ENCODE data around the gene RNF157.

RNF157 gene

DNA sequence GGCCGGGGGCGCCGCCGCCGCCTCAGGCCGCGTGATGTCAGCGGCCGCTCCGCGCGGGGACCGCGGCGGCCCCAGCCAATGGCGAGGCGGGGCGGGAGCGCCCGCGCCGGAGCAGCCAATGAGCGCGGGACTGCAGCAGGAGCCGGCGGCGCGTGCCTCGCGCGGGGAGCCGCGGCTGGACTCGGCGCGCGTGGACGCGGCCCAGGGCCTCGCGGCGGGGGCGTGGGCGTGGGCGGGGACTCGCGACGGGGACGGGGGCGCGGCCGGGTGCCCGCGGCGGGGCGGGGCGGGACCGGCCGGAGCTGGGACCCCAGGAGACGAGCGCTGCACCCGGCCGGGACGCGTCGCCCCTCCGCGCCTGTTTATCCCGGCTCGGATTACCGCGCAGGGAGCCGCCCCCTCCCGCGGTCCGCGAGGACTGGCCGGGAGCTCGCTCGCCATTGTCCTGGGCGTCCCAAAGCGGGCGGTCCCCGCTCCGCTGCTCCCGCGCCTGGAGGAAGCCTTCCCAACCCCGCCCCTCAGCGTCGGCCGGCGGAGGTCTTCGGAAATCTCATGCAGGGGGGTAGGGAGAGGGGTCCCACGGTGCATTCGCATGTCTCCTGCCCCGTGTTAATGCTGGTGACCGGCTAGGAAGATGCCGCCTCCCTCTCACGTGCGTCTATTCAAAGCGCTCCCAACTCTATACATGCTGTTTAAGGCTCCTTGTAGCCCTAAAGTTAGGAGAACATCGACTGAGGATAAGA lies at the start of gene RNF157:
TSS of gene RNF157 (minus strand) at position 33 of the 743 bp plus-strand sequence. CDS start 253 bp downstream, outside the sequence.
- DNase-seq: no peak

GRCh38 chr17:76281573-76282371 lies 41.5 kb upstream of the RNF157 start:
- DNase-seq: no peak

DNA sequence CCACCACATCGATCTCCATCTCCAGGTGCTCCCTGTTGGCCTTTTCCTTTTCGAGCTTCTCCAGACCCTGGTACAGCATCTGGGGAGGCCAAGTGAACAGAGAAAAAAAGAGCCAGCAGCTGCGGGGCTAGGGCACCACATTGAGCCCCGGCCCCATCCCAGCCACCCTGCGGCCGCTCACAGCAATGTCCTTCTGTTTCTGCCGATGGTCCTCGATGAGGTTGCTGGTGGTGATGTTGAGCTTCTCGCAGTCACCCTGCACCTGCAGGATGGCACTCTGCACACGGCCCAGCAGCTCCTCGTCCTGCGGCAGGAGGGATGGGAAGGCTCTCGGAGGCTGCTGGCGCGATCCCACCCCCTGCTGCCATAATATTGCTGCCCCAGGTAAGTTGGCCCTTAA lies 40.4 kb upstream of the RNF157 start:
- DNase-seq: no peak

DNA sequence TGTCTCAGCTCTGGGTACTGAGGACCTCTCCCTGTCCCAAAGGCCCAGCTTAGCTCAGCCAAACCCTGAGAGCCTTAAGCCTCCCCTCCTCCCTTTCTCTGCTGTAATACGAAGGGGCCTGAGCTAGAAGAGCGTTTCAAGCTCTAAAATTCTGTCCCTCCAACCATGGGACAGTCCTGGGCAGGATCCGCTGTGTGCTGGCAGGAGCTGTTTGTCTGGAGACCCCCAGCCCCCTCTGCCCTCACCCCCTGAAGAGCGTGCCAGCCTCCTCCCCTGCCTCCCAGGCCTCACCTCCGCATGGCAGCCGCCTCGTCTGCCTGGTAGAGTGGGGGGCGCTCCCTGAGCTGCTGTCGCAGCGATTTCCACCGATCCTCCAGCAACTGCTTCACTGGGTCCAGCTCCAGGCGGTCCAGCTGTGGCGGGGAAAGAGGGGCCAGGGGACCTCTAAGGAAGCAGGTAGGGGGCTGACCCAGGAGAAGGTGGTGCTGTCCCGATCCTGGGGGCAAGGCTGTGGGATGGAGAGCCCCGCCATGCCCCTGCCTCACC lies 39.5 kb upstream of the RNF157 start:
- DNase-seq: no peak

- DNase-seq: peak; percentile 35
Measured at GRCh38 chr17:76278952-76279741, 38.9 kb upstream of the RNF157 start.

DNA sequence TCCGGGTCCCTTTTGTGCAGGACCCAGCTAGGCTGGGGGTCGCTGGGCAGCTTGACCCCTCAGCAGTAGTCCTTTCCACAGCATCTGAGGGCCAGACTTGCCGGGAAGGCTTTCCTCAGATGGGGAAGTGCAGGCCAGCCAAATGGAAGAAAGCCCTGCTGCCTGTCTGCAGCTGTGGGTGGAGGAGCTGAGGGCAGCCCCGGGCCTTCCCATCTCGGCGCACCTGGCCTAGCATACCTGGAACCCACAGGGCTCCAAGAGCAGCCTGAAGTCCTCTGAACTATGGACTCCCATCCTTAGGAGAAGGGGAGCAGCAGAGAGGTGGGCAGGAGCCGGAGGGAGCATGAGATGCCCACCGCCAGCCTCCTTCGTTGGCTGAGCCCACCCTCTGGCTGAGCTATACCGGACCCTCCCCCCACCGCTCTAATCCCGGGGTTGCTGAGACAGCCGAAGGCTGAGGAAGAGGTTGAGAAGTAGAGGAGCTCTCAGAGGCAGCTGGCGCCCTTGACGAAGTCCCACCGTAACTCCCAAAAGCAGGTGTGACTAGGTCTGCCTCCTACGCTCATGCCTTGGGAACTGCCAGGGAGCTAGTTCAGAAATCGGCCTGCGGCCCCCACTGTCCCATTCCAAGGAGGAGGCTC lies 38.1 kb upstream of the RNF157 start:
- no peak for DNase-seq

GRCh38 chr17:76277300-76278267 lies 37.3 kb upstream of the RNF157 start:
- no peak for DNase-seq

DNA sequence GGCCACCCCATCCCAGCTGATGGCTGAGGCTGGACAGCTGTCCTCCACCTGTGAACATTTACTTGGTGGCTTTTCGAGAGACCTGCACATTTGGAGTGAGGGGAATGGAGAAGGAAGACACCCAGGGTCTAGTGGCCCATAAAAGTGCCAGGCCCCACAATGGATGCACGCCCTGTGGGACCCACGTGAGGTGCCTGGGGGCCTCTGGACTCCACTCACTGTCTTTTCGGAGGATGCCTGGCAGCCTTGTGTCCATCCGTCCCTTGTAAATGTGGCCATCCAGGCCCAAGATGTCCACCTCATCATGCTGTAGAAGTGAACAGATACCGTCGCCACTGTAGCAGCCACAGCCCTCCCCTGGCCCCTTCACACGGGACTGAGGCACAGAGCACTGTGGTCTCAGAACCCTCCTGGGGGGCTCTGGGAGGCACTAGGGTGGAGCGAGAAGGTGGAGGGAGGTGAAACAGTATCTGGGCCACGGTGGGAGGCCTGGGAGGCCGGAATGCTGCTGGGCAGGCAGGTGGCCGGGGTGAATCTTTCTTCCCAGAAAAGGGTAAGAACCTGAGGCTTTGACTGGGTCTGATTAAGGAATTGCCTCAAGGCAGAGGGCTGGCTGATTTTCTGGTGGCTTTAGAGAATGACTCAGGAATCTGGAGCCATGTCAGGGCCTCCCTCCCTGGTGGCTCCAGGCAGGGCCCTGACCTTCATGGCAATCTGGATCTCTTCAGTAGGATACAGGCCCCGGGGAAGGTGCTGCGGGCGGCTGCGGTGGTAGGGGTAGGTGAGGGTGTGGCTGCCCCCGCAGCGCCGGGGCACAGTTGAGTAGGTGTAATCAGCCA lies 36.4 kb upstream of the RNF157 start:
- DNase-seq: no peak

GRCh38 chr17:76276069-76276431 lies 35.8 kb upstream of the RNF157 start:
- no peak for DNase-seq

DNA sequence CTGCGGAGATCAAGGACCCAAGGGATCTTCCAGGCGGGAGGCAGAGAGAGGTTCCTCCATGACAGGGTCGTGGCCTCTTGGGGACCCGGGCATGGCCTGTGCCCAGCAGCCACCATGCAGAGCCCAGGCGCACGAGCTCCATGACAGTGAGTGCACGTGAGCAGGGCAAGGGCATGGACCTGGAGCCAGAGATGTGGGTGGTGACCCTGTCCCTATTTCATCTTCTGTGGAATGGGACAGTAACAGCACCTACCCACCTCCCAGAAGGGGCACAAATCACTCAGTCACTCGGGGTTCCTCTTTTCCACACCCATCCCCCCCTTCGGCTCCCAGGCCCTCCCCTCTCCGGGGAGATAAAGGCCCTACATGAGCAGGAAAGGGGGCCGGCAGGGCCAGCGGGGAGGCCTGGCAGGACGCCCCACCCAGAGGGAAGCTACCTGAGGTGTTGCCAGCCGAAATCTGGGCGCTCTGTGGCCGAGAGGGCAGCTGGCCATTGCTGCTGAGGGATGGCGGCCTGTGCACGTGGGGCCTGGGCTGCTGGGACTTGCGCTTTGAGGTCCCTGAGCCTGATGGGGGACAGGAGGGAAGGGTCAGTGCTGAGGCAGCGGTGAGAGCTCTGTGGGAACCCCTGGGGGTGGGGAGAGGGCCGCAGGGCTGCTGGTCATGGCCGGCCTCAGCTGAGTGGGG lies 35.2 kb upstream of the RNF157 start:
- no peak for DNase-seq

DNA sequence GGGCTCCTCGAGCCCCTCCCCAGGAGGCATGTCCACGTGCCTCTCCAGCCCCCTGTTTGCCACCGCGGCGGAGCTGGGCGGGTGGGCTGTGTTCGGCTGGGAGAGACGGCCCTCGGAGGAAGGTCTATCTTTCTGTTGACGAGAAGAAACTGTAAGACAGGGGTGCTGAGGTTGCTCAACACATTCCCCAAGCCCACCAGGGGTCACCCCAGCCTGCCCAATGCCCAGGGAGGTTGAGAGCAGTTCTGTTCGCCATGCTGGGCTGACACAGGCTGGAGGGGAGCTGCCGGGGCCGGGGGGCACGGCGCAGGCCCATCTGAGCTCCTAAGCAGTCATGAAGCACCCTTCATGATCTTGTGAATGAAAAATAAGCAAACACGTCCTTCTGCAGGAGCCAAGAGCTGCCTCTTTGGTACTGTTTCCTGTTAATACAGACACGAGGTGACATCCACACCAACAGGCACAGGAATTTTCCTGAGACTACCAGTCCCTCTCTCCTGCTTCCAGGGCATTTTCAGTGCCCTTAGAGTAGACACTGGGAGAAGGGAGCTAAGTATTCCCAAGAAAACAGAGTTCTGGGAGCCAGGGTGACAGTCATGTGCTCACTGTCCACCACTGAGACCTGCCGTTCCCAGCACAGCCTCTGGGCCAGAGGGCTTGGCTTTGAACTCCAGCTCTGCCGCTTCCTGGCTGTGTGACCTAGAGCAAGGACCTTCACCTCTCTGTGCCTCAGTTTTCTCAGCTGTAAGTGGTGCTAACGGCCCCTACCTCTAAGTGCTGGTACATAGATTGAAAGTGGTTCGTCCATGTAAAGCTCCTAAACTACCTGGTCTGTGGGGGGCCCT lies 34.0 kb upstream of the RNF157 start:
- no peak for DNase-seq

GRCh38 chr17:76273445-76274111 lies 33.3 kb upstream of the RNF157 start:
- DNase-seq: no peak

- no peak for DNase-seq
Measured at GRCh38 chr17:76272541-76273444, 32.5 kb upstream of the RNF157 start.

DNA sequence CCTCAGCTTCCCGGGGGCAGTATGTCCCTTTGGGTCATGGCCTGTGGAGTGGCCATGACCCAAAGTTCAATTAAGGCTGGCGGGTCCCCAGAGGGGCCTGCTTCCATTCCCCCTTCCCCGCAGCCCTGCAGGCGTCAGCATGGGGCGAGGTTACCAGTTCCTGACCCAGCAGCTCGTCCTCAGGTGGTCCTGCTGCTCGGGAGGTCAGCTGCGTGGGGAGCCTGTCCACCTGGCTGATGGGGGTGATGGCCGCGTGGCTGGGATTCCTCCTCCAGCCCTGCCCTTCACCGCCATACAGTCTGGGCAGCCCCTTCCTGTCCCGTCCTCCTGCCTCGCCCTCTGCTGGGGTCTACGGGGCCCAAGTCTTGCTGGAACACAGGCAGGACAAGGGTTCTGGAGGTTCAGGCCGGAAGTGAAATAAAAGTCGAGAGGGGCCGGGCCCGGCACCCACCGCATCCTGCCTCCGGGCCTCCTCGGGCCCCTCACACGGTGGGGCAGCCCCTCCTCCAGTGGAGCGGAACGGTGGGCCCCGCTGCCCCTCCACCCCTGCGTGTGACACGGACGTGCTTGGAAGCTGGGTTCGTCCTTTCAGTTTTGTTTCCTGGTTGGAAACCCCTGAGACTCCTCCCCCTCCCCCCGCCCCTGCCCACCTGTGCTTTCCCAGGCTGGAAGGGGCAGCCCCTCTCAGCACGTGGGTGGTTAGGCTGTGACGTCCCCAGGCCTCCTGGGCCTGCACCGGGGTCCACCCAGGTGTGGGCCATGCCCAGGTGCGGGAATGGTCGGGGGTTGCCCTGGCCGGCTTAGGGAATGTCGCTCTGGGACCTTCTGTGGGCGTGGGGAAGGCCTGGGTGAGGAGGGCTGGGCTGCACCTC lies 31.6 kb upstream of the RNF157 start:
- DNase-seq: no peak

DNA sequence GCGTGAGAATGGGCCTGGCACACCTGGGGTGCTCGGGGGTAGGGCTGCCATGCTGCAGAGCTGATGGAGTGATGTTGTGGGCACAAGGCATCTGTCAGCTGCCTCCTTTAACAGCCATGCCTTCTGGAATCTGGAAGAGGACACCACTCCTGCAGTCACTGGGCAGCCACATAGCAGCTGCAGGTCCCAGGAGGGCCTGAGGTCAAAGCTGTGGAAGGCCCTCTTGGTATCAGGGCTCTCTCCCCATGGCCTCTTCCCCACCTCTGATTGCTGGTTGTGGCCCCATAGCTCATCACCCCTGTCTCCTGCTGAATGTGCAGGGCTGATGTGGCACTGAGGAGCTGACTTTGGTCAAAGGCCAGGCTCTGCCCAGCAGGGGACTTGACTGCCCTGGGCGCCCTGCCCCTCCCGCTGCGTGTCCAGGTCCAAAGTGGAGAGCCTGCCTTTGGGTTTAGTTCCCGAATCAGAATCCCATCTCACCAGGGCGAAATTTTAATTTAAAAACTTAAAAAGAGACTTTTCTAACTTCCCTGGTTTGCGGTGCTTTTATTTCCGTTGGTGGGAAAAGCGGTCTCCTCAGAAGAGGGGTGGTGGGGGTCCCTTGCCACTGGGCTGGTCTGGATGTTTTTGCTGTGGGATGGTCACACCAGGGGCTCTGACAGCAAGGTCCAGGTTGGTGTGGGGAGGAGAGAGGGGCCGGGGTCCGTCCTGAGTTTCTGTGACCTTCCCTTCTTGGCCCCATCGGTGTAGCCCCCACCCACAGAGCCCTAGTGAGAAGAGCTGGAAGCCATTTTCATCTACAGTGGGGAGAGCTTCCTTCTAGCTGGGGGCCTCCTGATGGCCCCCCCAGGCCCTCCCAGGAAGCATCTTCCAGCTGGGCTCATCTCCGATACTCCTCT lies 30.7 kb upstream of the RNF157 start:
- no peak for DNase-seq

All from NCI-H1436 treated with DMSO at 0.1 percent for 48 hours (cell line).